GM19468 (cell line): ENCODE measurements around the gene CLCN4.
A peak's percentile ranks its signal among the peaks of the same experiment; 100 is the strongest.

Experiments
- ATAC-seq: cut with Tn5 transposase; IDR thresholded peaks from one replicate; pipeline ENCODE4 v1.9.1; 2021; ENCODE audit warnings: mild to moderate bottlenecking, moderate library complexity, moderate number of reproducible peaks; ENCODE audit not compliant: unreplicated experiment; ENCODE audit errors: extremely low read depth

The CLCN4 gene

GRCh38 chrX:10165580-10166247 is 8.9 kb downstream of the CLCN4 start:
- no peak for ATAC-seq

- ATAC-seq = no peak
Observed at GRCh38 chrX:10166248-10166716, 9.5 kb downstream of the CLCN4 start.

GRCh38 chrX:10166731-10167151 is 10.0 kb downstream of the CLCN4 start:
- ATAC-seq = no peak

- ATAC-seq = peak; percentile 39
Observed at GRCh38 chrX:10167573-10167972, 10.8 kb downstream of the CLCN4 start.

GRCh38 chrX:10168226-10168625 is 11.5 kb downstream of the CLCN4 start:
- no peak for ATAC-seq

GRCh38 chrX:10169175-10169574 is 12.4 kb downstream of the CLCN4 start:
- no peak for ATAC-seq

- ATAC-seq = no peak
Observed at GRCh38 chrX:10171249-10171648, 14.5 kb downstream of the CLCN4 start.

GRCh38 chrX:10172877-10173276 is 16.1 kb downstream of the CLCN4 start:
- no peak for ATAC-seq

GRCh38 chrX:10173331-10173900 is 16.6 kb downstream of the CLCN4 start:
- ATAC-seq = no peak

- no peak for ATAC-seq
Observed at GRCh38 chrX:10174051-10174450, 17.3 kb downstream of the CLCN4 start.

GRCh38 chrX:10174810-10175209 is 18.0 kb downstream of the CLCN4 start:
- no peak for ATAC-seq

- ATAC-seq = no peak
Observed at GRCh38 chrX:10175319-10175871, 18.6 kb downstream of the CLCN4 start.

- no peak for ATAC-seq
Observed at GRCh38 chrX:10176121-10177003, 19.6 kb downstream of the CLCN4 start.

GRCh38 chrX:10177004-10177396 is 20.2 kb downstream of the CLCN4 start:
- ATAC-seq = no peak

GRCh38 chrX:10177601-10178000 is 20.8 kb downstream of the CLCN4 start:
- ATAC-seq = no peak

GRCh38 chrX:10178866-10179463 is 22.2 kb downstream of the CLCN4 start:
- ATAC-seq = no peak

GRCh38 chrX:10183760-10184159 is 27.0 kb downstream of the CLCN4 start:
- no peak for ATAC-seq

GRCh38 chrX:10184411-10184810 is 27.6 kb downstream of the CLCN4 start:
- no peak for ATAC-seq

GRCh38 chrX:10186355-10186754 is 29.6 kb downstream of the CLCN4 start:
- no peak for ATAC-seq

GRCh38 chrX:10187421-10187820 is 30.6 kb downstream of the CLCN4 start:
- ATAC-seq = no peak
